Smooth muscle cell of the brain vasculature (primary cell): ENCODE results near the gene CD27.
A peak's percentile ranks its signal among the peaks of the same experiment; 100 is the strongest.
"Not testable (repeated sequence)": the region's sequence is repeated elsewhere in the genome, so short reads cannot be mapped to it uniquely, and the experiment has no call there.

Experiments used
- DNase-seq: peaks from one replicate; pipeline ENCODE4 v3.0.0-alpha.2; 2012; ENCODE audit warnings: low read depth, low spot score

Gene CD27

GRCh38 chr12:6444704-6445688, at the start of gene CD27:
TSS of gene CD27 (plus strand) at chr12:6444955. CDS start at chr12:6445096, 141 bp downstream.
- DNase-seq: no peak

GRCh38 chr12:6396031-6396430, 48.7 kb upstream of the CD27 start:
- DNase-seq: no peak

DNA sequence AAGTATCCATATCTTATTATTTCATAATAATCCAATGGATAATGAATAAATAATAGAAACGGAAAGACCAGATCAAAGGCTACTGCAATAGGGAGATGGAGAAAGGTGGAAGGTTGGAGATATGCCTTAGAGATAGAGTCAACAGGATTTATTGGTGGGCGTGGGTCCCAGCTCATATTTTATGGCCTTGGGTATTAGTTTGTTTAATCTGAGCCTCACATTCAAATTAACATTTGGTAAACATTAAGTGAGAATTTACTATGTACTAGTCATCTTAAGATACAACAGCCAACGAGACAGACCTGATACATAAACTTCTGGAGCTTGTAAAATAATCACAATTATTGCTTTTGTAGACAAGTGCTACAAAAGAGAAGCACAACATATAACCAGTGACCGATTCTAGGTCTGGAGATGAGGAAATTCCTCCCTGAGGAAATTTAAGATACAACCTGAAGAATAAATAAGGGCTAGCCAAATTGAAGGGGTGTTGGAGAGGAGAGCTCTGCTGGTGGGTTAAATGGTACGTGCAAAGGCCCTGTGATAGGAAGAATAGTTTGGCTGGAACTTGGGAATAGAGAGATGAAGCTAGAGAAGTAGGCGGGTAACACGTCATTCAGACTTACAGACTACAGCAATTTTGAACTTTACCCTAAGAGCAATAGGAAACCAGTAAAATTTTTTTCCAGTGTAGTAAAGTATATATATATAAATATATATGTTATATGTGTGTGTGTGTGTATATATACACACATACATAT, 44.7 kb upstream of the CD27 start:
- no peak for DNase-seq

DNA sequence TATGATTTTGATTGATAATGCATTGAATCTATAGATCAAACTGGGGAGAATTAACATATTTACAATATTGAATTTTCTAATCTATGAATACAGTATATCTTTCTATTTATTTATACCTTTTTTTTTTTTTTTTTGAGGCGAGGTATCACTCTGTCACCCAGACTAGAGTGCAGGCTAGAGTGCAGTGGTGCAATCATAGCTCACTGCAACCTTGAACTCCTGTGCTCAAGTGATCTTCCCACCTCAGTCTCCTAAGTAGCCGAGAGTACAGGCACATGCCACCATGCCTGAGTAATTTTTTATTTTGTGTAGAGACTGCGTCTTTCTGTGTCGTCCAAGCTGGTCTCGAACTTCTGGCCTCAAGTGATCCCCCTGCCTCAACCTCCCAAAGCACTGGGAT, 40.4 kb upstream of the CD27 start:
- DNase-seq: no peak

- DNase-seq: no peak
Measured at GRCh38 chr12:6405963-6406362, 38.8 kb upstream of the CD27 start.

DNA sequence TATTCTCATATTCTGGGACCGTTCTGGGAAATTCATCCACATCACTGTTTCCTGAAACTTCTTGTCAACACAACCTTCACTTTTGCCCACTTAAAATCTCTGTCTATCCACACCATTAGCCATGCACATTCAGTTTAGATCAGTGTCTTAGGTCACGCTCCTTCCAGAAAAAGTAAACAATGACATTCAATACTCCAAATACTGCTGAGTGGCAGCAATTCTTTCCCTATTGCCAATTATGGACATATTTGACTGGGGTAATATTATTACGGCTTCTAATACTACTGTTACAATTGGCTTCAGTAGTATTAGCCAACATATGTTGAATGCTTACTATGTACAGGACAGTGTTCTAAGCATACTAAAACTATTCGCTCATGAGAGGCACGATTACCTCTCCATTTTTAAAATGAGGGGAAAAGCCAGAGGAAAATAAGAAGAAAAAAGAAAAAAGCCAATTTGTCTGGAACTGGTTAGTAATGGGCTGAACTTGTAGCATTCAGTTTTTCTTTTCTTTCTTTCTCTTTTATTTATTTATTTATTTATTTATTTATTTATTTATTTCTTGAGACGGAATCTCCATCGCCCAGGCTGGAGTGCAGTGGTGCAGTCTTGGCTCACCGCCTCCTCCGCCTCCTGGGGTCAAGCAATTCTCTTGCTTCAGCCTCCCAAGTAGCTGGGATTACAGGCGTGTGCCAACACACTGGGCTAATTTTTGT, 37.4 kb upstream of the CD27 start:
- DNase-seq: no peak

DNA sequence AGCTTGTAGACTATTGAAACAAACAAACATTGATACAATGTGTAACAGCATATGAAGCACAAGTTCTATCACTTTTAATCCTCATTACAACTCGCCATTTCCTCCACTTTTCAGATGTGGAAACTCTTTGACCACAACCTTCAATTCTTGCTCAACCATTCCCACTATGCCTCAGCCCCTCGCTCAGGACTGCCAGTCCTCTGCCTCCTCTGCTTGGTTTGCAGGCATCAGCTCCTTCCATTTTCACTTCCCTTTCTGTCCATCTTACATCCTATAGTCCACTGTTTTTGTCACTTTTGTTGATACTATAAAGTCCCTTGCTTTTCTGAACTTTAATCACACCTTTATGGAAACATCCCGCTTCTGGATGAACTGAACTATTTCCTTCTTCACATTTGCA, 28.2 kb upstream of the CD27 start:
- no peak for DNase-seq

GRCh38 chr12:6418796-6419195, 26.0 kb upstream of the CD27 start:
- DNase-seq: no peak

DNA sequence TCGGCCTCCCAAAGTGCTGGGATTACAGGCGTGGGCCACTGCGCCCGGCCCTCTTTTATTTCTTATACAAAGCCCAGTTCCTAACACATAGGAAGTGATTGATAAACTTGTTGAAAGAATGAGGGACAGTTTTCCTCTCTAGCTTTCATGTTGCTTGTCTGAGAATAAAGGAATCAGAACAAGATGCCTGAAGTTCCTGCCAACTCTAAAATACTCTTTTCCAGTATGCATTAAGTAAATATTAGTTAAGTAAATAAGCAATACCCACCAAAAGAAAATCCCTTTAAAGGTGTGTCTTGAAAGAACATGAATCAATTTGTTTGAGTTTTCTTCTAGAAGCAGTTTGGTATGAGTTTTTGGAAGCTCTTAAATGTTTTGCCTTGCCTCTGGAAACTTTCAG, 24.4 kb upstream of the CD27 start:
- no peak for DNase-seq

- peak; percentile 82 for DNase-seq
Measured at GRCh38 chr12:6423267-6424007, 21.3 kb upstream of the CD27 start.

DNA sequence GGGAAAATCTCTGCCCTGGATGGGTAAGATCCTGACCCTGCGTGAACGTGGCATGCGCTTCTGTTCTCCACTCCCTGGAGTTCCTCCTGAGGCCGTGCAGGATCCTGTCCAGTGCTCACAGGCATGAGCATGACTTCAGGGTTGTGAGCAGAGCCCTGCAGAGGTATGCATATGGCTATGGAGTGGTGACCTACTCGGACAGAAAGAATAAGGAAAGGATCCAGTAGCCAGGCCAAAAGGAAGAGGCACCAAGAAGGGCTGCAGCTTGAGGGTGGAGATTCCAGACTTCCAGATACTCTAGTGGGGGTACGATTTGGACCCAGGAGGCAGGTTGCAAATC, 20.8 kb upstream of the CD27 start:
- no peak for DNase-seq

DNA sequence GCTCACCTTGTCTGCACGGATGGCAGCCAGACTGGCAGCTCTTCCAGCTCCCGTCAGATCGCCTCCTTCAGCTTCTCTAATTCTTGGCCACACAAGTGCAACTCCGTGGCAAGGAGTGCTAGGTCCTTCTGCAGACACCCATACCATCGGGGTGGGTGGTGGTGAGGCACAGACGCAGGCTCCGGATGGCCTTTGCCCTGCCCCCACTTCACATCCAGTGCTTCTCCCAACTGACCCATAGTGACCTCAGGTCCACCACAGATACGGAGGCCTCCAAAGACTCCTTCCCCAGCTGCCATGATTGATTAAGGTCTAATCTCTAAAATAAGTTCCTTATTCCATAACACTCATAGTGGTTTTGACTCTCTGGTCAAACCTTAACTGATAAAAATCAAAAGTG, 19.9 kb upstream of the CD27 start:
- no peak for DNase-seq

DNA sequence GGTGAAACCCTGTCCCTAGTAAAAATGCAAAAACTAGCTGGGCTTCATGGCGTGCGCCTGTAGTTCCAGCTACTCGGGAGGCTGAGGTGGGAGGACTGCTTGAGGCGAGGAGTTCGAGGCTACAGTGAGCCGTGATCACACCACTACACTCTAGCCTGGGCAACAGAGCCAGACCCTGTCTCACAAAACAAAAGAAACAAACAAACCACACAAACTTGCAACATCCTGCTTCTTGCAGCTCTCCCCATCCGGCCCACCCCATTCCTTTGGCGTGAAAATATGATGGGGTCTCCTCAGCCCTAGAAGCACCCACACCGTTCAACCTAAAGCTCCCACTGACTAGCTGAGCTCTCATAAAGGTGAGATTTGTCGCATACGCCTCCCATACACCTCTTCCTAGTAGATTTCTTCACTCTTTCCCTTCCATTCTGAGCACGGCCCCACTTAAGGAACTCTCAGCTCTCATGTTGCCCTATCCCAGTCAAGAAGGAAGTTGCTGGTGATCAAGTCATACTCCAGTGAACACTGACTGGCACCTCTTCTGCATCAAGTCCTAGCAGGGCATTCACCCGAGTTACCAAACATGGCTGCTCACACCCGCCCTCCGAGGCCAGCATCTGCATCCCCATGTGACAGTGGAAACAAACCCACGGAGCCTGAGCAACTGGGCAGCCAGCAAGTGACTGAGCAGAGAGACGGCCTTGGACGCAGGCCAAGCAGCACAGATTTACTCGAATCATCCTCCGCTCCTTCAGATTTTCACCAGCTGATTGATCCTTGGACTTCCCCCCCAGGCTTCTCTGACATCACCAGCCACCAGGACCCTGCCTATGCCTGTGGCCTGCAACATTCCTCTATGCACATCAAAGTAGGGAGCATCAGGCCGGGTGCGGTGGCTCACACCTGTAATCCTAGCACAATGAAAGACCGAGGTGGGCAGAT, 18.9 kb upstream of the CD27 start:
- DNase-seq: no peak

DNA sequence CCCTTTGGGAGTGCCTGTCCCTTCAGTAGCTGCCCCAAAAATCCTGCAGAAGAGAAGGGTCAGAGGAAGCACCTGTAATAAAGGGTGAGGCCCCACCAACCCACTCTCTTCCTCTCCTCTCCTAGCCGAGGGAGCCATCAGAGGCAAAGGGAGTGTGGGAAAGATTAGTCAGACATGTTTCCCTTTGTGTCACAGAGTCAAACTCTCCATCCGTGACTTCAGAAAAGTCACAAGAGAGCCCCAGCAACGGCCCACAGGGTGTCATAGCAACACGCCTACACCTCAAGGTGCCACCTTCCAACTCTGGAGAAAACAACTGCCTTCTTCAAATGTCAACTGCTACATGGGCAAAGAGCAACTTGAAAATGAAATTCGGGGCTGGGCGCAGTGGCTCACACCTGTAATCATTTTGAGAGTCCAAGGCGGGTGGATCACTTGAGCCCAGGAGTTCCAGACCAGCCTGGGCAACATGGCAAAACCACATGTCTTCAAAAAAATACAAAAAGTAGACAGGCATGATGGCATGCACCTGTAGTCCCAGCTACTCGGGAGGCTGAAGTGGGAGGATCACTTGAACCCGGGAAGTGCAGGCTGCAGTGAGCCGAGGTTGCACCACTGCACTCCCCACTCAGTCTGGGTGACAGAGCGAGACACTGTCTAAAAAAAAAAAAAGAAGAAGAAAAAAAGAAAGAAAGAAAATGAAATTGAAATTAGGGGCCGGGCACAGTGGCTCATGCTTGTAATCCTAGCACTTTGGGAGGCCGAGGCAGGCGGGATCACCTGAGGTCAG, 17.7 kb upstream of the CD27 start:
- DNase-seq: no peak

- not testable (repeated sequence) for DNase-seq
Measured at GRCh38 chr12:6427796-6428195, 17.0 kb upstream of the CD27 start.

DNA sequence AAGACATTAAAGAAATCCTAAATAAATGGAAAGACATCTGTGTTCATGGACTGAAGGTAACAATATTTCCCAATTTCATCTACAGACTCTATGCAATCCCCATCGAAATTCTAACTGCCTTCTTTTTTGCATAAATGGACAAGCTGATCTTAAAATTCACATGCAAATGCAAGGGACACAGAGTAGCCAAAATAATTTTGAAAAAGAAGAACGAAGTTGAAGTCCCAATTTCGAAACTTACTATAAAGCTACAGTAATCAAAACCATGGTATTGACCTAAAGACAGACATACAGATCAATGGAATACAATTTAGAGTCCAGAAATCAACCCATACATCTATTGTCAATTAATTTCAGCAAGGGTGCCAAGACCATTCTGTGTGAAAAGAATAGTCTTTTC, 16.4 kb upstream of the CD27 start:
- no peak for DNase-seq

- peak; percentile 33 for DNase-seq
Measured at GRCh38 chr12:6430124-6430989, 14.4 kb upstream of the CD27 start.

DNA sequence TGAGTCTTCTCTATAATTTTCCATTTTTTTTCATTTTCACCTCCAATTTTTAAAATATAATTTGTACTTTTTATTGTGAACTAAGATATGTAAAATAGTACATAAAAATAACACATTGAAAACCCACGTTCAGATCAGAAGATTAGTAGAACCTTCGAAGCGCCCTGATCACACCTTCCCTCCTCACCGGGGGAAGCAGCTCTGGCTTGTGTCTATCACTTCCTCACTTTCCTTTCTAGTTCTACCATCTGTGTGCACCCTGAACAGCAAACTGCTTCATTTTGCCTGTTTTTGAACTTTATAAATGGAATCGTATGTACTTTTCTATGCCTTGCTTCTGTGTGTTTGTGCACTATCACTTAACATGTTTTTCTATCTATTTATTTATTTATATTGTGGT, 11.8 kb upstream of the CD27 start:
- no peak for DNase-seq
